ENCODE measurements around the gene GRIK3.

Gene GRIK3

GRCh38 chr1:37042506-37042905 is 8.2 kb upstream of the GRIK3 start:
- no peak for DNase-seq

DNA sequence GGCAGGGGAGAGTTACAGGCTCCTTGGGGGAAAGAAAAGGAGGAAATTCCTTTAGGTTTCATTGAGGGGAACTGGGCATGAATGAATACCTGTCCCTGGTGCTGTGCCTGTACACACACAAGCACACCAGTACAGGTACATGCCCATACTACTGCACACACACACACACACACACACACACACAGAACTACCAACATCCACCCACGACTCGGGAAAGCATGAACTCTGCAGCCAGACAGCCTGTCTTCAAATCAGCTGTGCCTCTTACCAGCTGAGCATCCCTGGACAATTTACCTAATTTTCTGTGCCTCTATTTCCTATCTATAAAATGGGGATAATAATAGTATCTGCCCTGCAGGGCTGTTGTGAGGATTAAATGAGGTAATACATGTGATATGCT is 7.2 kb upstream of the GRIK3 start:
- no peak for DNase-seq

DNA sequence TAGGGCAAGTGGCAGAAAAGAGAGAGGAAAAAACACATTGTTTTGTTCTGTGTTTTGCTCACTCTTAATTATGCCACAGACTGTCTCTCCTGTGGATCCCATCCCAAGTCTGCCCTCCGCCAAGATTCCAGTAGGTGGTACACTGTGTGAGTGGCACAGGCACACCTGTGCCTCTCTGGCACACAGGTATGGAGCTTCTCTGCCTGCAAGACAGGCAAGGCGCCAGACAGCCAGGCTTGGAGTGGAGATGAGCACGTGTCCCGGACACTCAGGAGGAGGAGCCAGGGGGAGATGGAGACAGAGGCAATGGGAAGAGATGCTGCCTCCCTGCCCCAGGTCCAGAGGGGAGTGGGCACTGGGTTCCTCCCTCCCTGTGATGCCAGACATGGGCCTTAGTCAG is 6.5 kb upstream of the GRIK3 start:
- peak; percentile 99 for DNase-seq

DNA sequence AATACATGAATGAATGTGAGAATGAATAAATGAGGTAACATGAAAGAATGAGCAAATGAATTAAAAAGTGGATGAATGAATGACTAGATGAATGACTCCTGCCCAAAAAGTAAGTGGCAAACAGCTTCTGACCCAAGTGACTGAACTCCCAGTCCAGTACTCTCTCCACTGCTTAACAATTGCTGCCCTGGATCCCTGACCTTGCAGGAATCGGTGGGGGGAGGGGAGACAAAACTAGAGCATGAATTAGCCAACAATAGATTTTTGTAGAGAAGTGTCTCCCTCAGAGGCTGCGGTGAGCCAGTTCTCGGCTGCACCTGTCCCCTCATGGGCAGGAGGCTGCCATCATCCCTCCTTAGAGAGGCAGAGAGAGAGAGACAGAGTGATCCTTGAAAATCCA is 5.9 kb upstream of the GRIK3 start:
- peak; percentile 99 for DNase-seq

DNA sequence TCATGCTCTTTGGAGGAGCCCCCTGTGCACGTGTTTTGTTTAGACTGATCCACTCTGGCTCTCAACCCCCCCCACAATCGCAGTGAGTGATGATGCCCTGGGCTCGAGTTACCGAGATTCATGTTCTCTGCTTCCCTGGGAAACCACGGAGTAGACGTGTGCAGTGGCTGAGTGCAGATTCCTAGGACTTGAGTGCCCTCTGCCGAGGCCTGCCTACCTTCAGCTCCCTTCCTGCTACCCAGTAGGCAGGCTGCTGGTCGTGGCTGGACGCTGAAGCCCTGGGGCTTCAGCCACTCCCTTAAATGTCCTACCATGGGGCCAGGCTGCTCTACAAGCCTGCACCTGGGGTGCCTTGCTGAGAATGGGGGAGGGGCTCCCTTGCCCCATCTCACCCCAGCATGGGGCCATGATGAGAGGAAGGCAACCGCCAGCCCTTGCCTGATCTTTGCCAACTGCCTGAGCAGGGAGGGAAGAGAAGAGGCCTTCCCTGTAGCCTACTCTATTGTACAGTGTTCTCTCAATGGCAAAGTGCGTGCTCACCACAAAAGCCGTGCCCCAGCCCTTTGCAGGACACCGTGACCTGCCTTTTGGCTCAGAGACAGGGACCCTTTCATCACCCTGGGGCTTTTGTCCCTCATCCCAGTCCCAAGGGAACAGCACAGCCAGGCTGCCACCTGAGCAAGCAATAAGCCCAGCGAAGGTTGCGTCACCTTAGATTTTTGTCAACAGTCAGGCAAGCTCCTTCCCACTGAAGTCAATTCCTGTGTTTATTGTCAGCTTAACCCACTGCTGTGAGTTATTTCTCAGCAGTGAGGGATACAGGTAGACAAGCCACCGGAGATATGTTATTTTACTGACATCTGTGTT is 4.1 kb upstream of the GRIK3 start:
- peak; percentile 98 for DNase-seq

- DNase-seq = no peak
Measured at GRCh38 chr1:37037690-37038089, 3.4 kb upstream of the GRIK3 start.

- no peak for DNase-seq
Measured at GRCh38 chr1:37036667-37037053, 2.3 kb upstream of the GRIK3 start.

DNA sequence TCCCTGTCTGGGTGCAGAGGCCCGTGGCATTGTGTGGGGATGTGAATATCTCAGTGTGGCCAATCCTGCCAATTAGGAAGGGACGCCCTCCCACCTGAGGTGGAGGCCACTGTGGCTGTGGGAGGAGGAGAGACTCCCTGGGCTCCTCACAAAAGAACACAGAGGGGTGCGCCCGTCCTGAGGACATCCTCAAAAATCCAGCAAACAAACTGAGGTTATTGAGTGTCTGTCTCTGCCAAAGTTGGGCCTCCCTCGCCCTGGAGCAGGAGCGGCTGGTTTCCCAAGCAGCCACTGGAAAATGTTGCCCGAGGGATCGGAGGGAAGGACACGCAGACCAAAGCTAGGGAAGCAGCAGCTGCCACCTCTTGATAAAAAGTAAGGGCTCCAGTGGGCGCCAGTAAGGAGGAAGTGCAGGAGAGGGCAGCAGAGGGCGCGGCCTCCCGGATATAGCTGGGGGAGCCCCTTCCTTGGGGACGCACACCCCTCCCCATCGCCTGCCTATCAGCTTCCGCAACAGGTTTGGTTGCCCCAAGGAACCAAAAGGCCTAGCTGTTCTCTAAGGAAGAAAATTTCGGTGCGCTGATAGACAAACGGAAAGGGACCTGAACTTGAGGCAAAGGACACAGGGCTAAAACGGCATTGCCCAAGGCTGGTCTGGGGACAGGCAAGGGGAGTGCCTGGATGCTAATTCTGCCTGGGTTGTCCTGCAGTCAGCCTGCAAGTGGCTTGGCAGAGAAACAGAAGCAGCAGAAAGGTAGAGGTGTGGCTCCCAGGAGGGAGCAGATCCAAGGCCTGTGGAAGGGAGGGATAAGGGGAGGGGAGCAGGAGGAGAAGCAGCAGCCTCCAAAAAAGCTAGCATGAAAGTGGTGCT is 1.7 kb upstream of the GRIK3 start:
- peak; percentile 94 for DNase-seq

DNA sequence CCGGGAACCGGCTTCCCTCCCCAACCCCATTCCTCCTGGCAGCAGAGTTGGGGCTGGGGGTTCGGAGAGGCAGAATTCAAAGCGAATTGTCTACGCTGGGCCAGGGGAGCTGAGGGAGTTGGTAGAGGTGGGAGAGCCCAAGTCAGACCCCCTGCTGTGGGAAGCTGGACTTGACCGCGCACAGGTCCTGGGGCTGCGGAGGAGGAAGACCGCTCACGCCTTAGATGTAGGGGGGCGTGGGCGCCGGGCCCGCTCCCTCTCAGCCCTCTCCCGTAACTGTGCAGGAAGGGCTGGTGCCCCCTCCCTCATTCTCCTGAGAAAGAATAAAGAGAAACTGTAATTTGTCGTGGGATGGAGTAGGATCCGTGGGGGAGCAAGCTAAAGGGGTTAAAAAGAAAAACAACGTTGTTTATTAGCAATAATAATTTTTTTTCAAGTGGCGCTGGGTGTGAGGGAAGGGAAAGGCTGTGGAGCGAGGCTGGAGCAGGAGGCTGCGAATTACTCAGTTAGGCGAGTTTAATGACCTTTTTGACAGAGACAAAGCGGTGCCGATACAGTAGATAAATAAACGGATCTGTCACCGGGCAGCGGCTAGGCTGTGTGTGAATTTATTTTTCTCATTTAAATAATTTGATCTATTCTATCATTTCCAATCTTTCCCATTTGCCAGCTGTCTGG is 838 bp upstream of the GRIK3 start:
- no peak for DNase-seq

- DNase-seq = no peak
Measured at GRCh38 chr1:37033355-37034101, 787 bp downstream of the GRIK3 start.

DNA sequence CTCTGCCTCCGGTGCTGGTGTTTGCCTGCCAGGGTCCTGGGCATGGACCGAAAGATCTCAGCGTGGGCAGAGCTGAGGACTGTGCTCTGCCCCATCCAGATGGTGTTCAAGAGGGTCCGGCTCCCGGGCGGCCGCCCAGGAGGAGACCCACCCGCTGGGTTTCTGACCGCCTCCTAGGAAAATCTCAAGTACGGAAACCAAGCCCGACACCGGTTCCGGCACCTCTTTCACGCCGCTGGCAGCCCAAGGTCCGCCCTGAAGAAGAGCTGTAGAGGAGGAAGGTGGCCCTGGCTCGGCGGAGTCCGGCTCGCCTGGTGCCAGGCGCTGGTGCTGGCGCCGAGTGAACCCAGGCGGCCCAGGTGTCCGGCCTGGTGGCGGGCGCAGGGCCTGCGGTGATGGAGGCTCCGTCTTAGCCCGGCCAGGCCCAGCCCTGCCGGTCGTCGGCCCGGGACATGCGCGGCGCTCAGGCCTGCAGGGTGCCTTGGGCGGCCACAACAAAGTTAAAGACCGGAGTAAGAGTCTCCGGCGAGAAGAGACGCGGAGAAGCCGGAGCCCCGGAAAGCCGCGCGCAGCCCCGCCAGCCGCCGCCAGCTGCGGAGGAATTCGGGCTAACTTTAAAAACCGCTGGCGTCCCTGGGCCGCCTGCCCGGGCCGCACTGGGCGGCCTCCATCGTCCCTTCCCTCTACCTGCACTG is 1.5 kb downstream of the GRIK3 start:
- no peak for DNase-seq

DNA sequence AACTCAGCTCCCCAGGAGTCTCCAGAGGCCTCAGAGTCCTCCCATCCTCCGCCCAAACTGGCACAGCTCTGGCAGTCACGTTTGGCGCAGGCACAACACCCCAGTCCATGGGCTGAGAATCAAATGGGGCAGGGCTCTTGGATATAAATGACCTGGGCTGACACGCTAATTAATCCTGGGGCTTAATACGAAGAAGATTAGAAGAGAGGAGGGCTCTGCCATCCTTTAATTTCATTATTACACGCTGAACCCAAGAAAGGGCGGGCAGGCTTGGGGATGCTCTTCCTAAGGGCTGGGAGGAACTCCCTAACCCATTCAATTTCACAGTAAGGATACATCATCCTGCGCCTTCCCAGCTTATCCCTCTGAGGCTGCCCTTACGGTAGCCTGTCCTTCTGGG is 2.4 kb downstream of the GRIK3 start:
- no peak for DNase-seq

DNA sequence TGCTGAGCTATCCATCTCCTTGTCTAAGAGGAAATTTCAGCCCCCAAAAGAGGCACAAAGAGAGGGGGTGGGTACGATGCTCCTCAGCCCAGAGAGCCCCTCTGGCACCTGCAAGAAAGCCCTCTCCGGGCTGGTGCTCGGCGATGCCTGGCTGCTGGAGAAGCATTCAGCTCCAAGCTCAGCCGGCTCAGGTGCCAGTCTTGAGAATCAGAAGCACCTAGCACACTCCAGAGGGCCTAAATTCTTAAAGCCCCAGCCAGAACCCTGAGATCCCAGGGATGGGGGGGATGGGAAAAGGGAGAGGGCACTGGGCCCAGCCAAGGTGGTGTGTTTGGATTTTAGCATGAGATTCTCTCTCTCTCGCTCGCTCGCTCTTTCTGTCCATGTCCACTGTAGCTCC is 2.9 kb downstream of the GRIK3 start:
- DNase-seq = no peak

DNA sequence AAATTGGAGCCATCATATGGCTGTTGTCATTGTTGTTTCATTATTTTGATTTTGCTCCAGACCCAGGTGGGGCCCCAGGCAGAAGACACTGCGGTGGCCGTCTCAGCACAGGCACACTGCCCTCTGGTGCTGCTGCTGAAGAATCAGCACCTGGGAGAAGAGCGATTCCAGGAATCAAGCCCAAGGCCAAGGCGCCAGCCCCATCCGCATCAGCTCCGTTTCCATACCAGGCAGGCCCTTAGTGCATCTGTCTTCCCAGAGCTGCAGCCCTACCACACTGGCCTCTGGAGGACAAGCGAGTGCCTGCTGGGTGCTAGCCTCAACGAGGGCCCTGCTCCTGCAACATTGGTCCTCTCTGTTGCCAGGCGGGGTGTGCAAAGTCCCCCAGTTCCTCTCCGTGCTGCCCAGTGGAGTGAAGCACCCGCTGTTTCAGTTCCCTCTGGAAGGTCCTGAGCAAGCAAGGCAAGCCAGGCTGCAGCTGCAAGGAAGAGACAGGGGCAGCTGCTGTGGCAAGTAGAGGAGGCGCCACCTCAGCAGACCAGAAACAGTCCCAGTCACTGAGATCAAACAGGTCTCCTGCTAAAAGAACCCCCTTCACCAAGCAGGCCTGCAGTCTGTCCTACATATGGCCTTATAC is 5.2 kb downstream of the GRIK3 start:
- DNase-seq = no peak

- DNase-seq = no peak
Measured at GRCh38 chr1:37021502-37021901, 12.8 kb downstream of the GRIK3 start.

GRCh38 chr1:37020653-37021277 is 13.6 kb downstream of the GRIK3 start:
- no peak for DNase-seq

GRCh38 chr1:37018510-37018909 is 15.8 kb downstream of the GRIK3 start:
- no peak for DNase-seq

- DNase-seq = no peak
Measured at GRCh38 chr1:37017720-37018119, 16.6 kb downstream of the GRIK3 start.

GRCh38 chr1:37016121-37016520 is 18.2 kb downstream of the GRIK3 start:
- DNase-seq = no peak

DNA sequence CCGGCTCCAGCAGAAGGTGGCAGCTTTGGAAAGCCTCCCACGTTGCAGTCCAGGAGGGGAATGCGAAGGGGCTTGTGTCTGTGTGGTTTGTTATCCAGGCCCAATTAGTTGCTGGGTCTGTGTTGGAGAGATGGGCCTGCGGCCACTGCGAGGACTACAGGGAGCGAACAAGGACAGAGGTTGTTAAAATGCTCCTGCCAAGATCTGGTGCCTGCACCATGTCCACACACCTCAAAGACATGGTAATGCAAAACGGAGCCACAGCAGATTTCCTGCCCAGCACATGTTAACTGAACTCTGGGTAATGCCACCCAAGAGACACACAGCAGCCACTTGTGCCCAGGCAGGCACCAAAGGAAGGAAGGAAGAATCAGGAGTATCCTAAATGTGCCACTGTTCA is 18.6 kb downstream of the GRIK3 start:
- no peak for DNase-seq

- no peak for DNase-seq
Measured at GRCh38 chr1:37012226-37012625, 22.1 kb downstream of the GRIK3 start.

Data from DMS79 treated with DMSO at 0.1 percent for 48 hours (cell line).